T-cell (primary cell): ENCODE data around the gene SH3RF1. TPM values are rescaled to one million over a fixed set of nuclear protein-coding genes. Genes with fewer than 3 reads are reported as not detected.
"Not testable (repeated sequence)": the region's sequence is repeated elsewhere in the genome, so short reads cannot be mapped to it uniquely, and the experiment has no call there.

Source experiments
- ATAC-seq, 4 experiments: fragments of 200-7000 bp in 3 of 4; fragments of 150-1000 bp in 1 of 4; cut with Tn5 transposase; replicated peaks in 1 of 4; 1 replicate in 3 of 4; 2 replicates in 1 of 4; pipeline ENCODE4 v1.10.0; 2021; ENCODE audit warnings: moderate library complexity in 3 of 4, mild to moderate bottlenecking in 2 of 4, moderate number of reproducible peaks in 1 of 4
- CTCF ChIA-PET, 2 donors: fragments of 300-600 bp; sonication (Branson Sonifier 250); formaldehyde crosslinking; loops; one replicate each; lab custom pipeline; 2022; ENCODE audit warnings: antibody characterized with exemption in 2 of 2; lab: Charles Lee
- POLR2A ChIA-PET, 2 donors: fragments of 300-600 bp; sonication (Branson Sonifier 250); formaldehyde crosslinking; loops; one replicate each; lab custom pipeline; 2022; ENCODE audit warnings: antibody characterized with exemption in 2 of 2; lab: Charles Lee
- DNase-seq, 35 experiments: peaks; one replicate each; pipeline versions ENCODE4 v3.0.0 to v3.0.0-alpha.2; 2013 to 2023
- H3K27ac ChIP-seq: one replicate; pipeline ENCODE4 v1.5.1; 2013; ENCODE audit warnings: low read length
- H3K27me3 ChIP-seq, 2 experiments: replicated peaks in 1 of 2; 1 replicate in 1 of 2; 2 replicates in 1 of 2; pipeline versions ENCODE4 v1.6.1 to v1.7.0; 2013; ENCODE audit warnings: low read length in 1 of 2, mixed read lengths in 1 of 2; ENCODE audit not compliant: control insufficient read depth in 2 of 2, insufficient read depth in 2 of 2; ENCODE audit errors: extremely low read depth in 1 of 2
- H3K36me3 ChIP-seq, 2 donors: 1 replicate in 1 of 2; 2 replicates in 1 of 2; pipeline versions ENCODE4 v1.6.1 to v1.7.0; 2013; ENCODE audit warnings: low read length in 1 of 2; ENCODE audit not compliant: control insufficient read depth in 2 of 2, insufficient read depth in 1 of 2; ENCODE audit errors: extremely low read depth in 1 of 2
- H3K4me1 ChIP-seq, 2 experiments: 1 replicate in 1 of 2; 2 replicates in 1 of 2; pipeline versions ENCODE4 v1.6.1 to v1.7.0; 2013; ENCODE audit warnings: low read length in 2 of 2, mixed read lengths in 1 of 2; ENCODE audit not compliant: insufficient read depth in 2 of 2, control insufficient read depth in 1 of 2; ENCODE audit errors: extremely low read depth in 1 of 2
- H3K4me3 ChIP-seq, 2 donors: 1 replicate in 1 of 2; 2 replicates in 1 of 2; pipeline versions ENCODE4 v1.5.1 to v1.7.0; 2013; ENCODE audit warnings: mild to moderate bottlenecking in 2 of 2, low read length in 1 of 2, moderate library complexity in 1 of 2; ENCODE audit not compliant: control insufficient read depth in 1 of 2; ENCODE audit errors: extremely low read depth in 1 of 2
- H3K9me3 ChIP-seq: 2 replicates; pipeline ENCODE4 v1.7.0; 2013
- H3K27ac Mint-ChIP-seq, 2 donors: one replicate each; pipeline ENCODE4 v1.8.0; 2020 to 2021; ENCODE audit warnings: mild to moderate bottlenecking in 2 of 2, mixed read lengths in 2 of 2
- H3K27me3 Mint-ChIP-seq, 2 donors: one replicate each; pipeline ENCODE4 v1.8.0; 2021 to 2022; ENCODE audit warnings: mixed read lengths in 2 of 2
- H3K36me3 Mint-ChIP-seq: one replicate; pipeline ENCODE4 v1.8.0; 2021; ENCODE audit warnings: mixed read lengths
- H3K4me1 Mint-ChIP-seq, 3 donors: one replicate each; pipeline ENCODE4 v1.8.0; 2020 to 2022; ENCODE audit warnings: mixed read lengths in 3 of 3, mild to moderate bottlenecking in 1 of 3
- H3K4me3 Mint-ChIP-seq, 3 donors: one replicate each; pipeline ENCODE4 v1.8.0; 2020 to 2022; ENCODE audit warnings: mild to moderate bottlenecking in 3 of 3, mixed read lengths in 3 of 3, moderate library complexity in 3 of 3
- H3K9me3 Mint-ChIP-seq, 3 donors: one replicate each; pipeline ENCODE4 v1.8.0; 2020 to 2022; ENCODE audit warnings: mixed read lengths in 3 of 3
- WGBS: methylation state at CpG from one replicate; pipeline ENCODE4 v1.1.5; 2013; ENCODE audit warnings: missing lambda C conversion rate; ENCODE audit not compliant: insufficient coverage; 5-methylcytosine and 5-hydroxymethylcytosine counted together
- total RNA-seq, 35 experiments: library from RNA in 6 of 35; stranded (reverse) in 6 of 35; fragments of 120-200 nt in 1 of 35; gene quantifications; one replicate each; pipeline versions ENCODE4 v1.2.1 to v1.2.4 and lab custom pipeline; 2013 to 2026

The SH3RF1 gene
- total RNA-seq, 5 donors from 2014 or later (not counting 1 experiment from before 2014, with no cell fraction given), result 0.23 to 0.60 (median 0.27) TPM; not detected in 1

- CTCF ChIA-PET, result interaction anchor here in 1 of 2 donors (1.5 kb wide), 1 partner anchor 61 kb away, joined by 3 read pairs; no protein-coding TSS in a partner anchor
- H3K27ac Mint-ChIP-seq, result no peak overlapping the region
- H3K36me3 ChIP-seq, result no peaks in the 10 kb centered on the region
- no peak for DNase-seq
- ATAC-seq, result no peak
- H3K4me3 ChIP-seq, result no peak overlapping the region
- H3K9me3 Mint-ChIP-seq, result no peaks in the 10 kb centered on the region
- H3K27me3 Mint-ChIP-seq, result peaks cover 11 to 18% of the 10 kb centered on the region in 2 donors
- H3K9me3 ChIP-seq, result no peaks in the 10 kb centered on the region
- no peaks in the 10 kb centered on the region for H3K4me1 Mint-ChIP-seq
- H3K36me3 Mint-ChIP-seq, result no peaks in the 10 kb centered on the region
- POLR2A ChIA-PET, result no interaction called here
- no peaks in the 10 kb centered on the region for H3K4me1 ChIP-seq
- no peak overlapping the region for H3K4me3 Mint-ChIP-seq
- WGBS, result no CpG with 5 or more reads among the region's 3 CpGs
- H3K27ac ChIP-seq, result no peak overlapping the region
- H3K27me3 ChIP-seq, result peaks cover 0 to 4% of the 10 kb centered on the region in 2 experiments
Measured at GRCh38 chr4:169184686-169185085, 86.1 kb downstream of the SH3RF1 start.

- Histone ChIP-seq H3K9me3 (no peaks in the 10 kb centered on the region), H3K27ac (no peak overlapping the region), H3K4me1 (no peaks in the 10 kb centered on the region), H3K36me3 (no peaks in the 10 kb centered on the region), H3K27me3 (peaks cover 0 to 4% of the 10 kb centered on the region in 2 experiments), H3K4me3 (no peak overlapping the region)
- no peaks in the 10 kb centered on the region for H3K36me3 Mint-ChIP-seq
- no peak for ATAC-seq
- no peaks in the 10 kb centered on the region for H3K9me3 Mint-ChIP-seq
- H3K4me3 Mint-ChIP-seq, result no peak overlapping the region
- POLR2A ChIA-PET, result interaction anchor here in 1 of 2 donors (0.6 kb wide), 1 partner anchor 70 kb away, joined by 3 read pairs; no protein-coding TSS in a partner anchor
- no peak overlapping the region for H3K27ac Mint-ChIP-seq
- H3K27me3 Mint-ChIP-seq, result peaks cover 11 to 18% of the 10 kb centered on the region in 2 donors
- CTCF ChIA-PET, result interaction anchor here in 1 of 2 donors (0.6 to 1.5 kb wide), 2 partner anchors 62 to 210 kb away, joined by 3 to 4 read pairs; no protein-coding TSS in a partner anchor
- DNase-seq, result no peak
- WGBS, result 58% methylated on average over 2 of the region's 3 CpGs
- H3K4me1 Mint-ChIP-seq, result no peaks in the 10 kb centered on the region
Measured at GRCh38 chr4:169184236-169184635, 86.5 kb downstream of the SH3RF1 start.

- peaks cover 0 to 4% of the 10 kb centered on the region in 2 experiments for H3K27me3 ChIP-seq
- Mint-ChIP-seq H3K36me3 (no peaks in the 10 kb centered on the region), H3K27ac (no peak overlapping the region), H3K27me3 (peaks cover 11 to 15% of the 10 kb centered on the region in 2 donors), H3K4me1 (no peaks in the 10 kb centered on the region), H3K9me3 (no peaks in the 10 kb centered on the region), H3K4me3 (no peak overlapping the region)
- H3K4me3 ChIP-seq, result no peak overlapping the region
- WGBS, result no CpG with 5 or more reads among the region's 2 CpGs
- no peaks in the 10 kb centered on the region for H3K9me3 ChIP-seq
- H3K27ac ChIP-seq, result no peak overlapping the region
- CTCF ChIA-PET, result interaction anchor here in 1 of 2 donors (0.6 kb wide), 1 partner anchor 210 kb away, joined by 4 read pairs; no protein-coding TSS in a partner anchor
- H3K4me1 ChIP-seq, result no peaks in the 10 kb centered on the region
- DNase-seq (no peak), ATAC-seq (no peak)
- POLR2A ChIA-PET, result interaction anchor here in 1 of 2 donors (0.6 kb wide), 1 partner anchor 70 kb away, joined by 3 read pairs; no protein-coding TSS in a partner anchor
- no peaks in the 10 kb centered on the region for H3K36me3 ChIP-seq
Measured at GRCh38 chr4:169183581-169183980, 87.2 kb downstream of the SH3RF1 start.

GRCh38 chr4:169179609-169180521 lies 90.9 kb downstream of the SH3RF1 start:
- H3K4me1 ChIP-seq, result no peaks in the 10 kb centered on the region
- no peak overlapping the region for H3K27ac ChIP-seq
- no peaks in the 10 kb centered on the region for H3K9me3 ChIP-seq
- no peak overlapping the region for H3K27ac Mint-ChIP-seq
- DNase-seq (no peak), ATAC-seq (no peak)
- no peaks in the 10 kb centered on the region for H3K9me3 Mint-ChIP-seq
- H3K27me3 ChIP-seq, result peaks cover 0 to 4% of the 10 kb centered on the region in 2 experiments
- CTCF ChIA-PET, result no interaction called here
- POLR2A ChIA-PET, result no interaction called here
- peaks cover 11% of the 10 kb centered on the region in 2 donors for H3K27me3 Mint-ChIP-seq
- H3K4me1 Mint-ChIP-seq, result no peaks in the 10 kb centered on the region
- H3K36me3 ChIP-seq, result no peaks in the 10 kb centered on the region
- 100% methylated on average over 3 of the region's 13 CpGs for WGBS
- no peak overlapping the region for H3K4me3 ChIP-seq
- H3K36me3 Mint-ChIP-seq, result no peaks in the 10 kb centered on the region
- no peak overlapping the region for H3K4me3 Mint-ChIP-seq

GRCh38 chr4:169178092-169178491 lies 92.7 kb downstream of the SH3RF1 start:
- WGBS, result no CpG with 5 or more reads among the region's 4 CpGs
- H3K27ac Mint-ChIP-seq, ATAC-seq, H3K4me1 ChIP-seq, CTCF ChIA-PET, H3K9me3 ChIP-seq, H3K4me1 Mint-ChIP-seq, H3K27me3 ChIP-seq, POLR2A ChIA-PET, DNase-seq, H3K36me3 ChIP-seq, H3K4me3 Mint-ChIP-seq, H3K27ac ChIP-seq, H3K36me3 Mint-ChIP-seq, H3K9me3 Mint-ChIP-seq, H3K4me3 ChIP-seq: not testable (repeated sequence)
- peaks cover 7 to 11% of the 10 kb centered on the region in 2 donors for H3K27me3 Mint-ChIP-seq

GRCh38 chr4:169175476-169175875 lies 95.3 kb downstream of the SH3RF1 start:
- Histone ChIP-seq H3K4me1 (no peaks in the 10 kb centered on the region), H3K36me3 (no peaks in the 10 kb centered on the region), H3K27me3 (no peaks in the 10 kb centered on the region), H3K4me3 (no peak overlapping the region), H3K27ac (no peak overlapping the region), H3K9me3 (no peaks in the 10 kb centered on the region)
- H3K36me3 Mint-ChIP-seq, result no peaks in the 10 kb centered on the region
- ATAC-seq (no peak), DNase-seq (no peak)
- H3K9me3 Mint-ChIP-seq, result no peaks in the 10 kb centered on the region
- no peak overlapping the region for H3K4me3 Mint-ChIP-seq
- H3K27ac Mint-ChIP-seq, result no peak overlapping the region
- CTCF ChIA-PET, result no interaction called here
- no peaks in the 10 kb centered on the region for H3K27me3 Mint-ChIP-seq
- 9% methylated on average over 2 of the region's 3 CpGs for WGBS
- POLR2A ChIA-PET, result no interaction called here
- no peaks in the 10 kb centered on the region for H3K4me1 Mint-ChIP-seq
